HG03196 (cell line): ENCODE data around the gene SHOX.

Source experiments
- ATAC-seq: cut with Tn5 transposase; IDR thresholded peaks from one replicate; pipeline ENCODE4 v1.9.1; 2021; ENCODE audit not compliant: unreplicated experiment

Gene SHOX

DNA sequence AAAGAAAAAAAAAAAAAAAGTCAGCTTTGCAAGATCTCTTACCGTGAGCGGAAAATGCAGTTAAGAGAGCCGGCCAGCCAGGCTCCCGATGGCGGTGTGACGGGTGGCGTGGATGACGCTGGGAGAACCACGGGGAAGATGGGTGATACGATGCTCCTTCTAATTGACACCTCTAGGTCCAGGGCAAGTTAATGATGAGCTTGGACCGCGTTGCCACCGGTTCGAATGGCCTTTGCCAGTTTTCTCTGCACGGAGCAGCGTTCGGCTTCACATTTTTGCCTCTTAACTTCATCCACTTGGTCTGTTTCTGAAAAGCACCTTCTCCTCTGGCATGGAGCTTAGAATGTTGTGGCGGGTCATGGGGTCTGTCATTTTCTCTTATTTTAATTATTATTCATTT lies 33.2 kb downstream of the SHOX start:
- no peak for ATAC-seq

DNA sequence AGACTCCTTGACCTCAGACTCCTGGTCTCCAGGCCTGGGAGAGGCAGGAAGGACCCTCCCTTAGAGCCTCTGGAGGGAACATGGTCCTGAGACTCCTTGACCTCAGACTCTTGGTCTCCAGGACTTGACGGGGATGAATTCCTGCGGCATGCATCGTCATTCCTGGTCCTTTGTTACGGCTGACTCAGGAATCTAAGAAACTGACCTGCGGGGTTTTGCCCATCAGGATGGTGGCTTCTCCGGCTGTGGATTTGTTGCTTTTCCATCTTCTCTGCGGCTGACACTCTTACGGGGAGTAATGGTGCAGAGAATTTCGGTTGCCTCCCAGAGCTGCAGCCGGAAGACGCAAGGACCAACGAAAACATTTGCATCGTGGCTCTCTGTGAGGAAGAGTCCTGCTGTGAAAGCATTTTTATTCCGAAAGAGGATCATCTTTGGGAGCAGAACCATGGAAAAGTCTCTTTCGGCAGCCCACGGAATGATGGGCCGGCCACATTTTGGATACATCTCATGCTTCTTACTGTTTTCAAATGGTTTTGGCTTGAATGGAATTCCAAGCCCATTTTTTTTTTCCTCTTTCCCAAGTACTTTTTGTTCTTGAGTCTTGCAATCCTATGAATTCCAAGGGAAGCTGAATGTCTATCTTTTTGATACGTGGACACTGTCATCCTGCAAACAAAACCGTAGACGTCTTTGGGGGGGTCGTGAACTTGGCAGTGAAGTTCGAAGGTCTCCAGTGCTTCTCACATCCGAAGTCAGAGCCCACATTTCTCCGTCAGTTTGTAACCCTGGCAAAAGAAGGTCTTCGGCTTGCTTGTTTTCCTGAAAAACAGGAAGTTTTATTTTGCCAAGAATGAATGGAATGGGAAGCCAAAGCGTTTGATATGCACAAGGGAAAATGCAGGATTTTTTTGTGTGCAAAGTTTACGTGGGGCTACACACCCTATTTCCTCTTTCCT lies 36.5 kb downstream of the SHOX start:
- no peak for ATAC-seq

DNA sequence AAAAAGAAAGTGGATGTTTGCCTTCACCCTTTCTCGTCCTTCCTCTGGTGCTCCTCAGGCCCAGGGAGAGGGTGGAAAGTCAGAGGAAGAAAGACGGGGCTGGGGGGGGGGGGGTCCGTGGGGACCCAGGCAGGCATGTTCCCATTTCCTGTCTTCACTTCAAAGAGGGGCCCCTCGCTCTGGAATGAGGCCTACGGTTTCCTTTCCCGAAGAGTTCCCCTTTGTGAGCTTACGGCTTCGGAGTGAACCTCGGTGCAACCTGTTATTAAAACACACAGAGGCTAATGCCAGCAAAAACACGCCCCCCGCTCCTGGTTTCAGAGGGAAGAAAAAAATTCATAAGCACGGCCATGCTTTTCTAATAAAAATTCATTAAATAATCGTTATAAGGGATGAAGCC lies 40.1 kb downstream of the SHOX start:
- no peak for ATAC-seq

DNA sequence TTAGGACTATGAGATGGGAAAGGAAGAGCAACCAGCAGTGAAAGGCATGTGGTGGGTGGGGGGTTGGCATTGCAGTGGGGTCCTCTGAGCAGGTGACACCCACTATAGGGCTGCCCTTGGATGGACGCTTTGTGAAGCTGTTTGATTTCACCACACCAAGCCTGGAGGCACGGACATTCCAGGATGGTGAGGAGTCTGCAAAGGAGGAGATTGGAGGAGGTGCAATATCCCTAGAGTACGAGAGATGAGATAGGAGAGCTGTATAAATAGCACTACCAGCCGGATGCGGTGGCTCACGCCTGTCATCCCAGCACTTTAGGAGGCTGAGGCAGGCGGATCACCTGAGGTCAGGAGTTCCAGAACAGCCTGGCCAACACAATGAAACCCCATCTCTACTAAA lies 42.3 kb downstream of the SHOX start:
- ATAC-seq: no peak

DNA sequence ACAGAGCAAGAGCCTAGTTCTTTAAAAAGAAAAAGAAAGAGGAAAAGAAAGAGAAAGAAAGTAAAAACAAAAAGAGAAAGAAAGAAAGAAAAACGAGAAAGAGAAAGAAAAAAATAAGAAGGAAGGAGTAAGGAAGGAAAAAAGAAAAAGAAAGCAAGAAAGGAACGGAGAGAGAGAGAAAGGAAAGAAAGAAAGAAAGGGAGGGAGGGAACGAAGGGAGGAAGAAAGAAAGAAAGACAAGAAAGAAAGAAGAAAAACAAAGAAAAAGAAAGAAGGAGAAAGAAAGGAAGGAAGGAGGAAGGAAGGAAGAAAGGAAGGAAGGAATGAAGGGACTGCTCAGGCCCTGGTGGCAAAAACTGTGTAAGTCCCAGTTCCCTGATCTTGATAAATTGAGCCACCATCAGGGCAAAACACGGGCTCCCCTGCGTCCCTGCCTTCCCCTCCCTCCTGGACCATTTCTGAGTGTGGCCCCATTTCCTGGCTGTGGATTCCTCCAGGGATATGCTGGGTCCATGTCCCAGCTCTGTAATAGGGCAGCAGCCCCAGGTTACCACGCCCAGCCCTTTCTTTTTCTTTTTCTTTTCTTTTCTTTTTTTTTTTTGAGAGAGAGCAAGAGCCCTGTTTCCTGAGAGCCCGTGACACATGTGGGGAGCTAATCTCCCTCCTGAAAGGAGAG lies 44.8 kb downstream of the SHOX start:
- ATAC-seq: no peak

DNA sequence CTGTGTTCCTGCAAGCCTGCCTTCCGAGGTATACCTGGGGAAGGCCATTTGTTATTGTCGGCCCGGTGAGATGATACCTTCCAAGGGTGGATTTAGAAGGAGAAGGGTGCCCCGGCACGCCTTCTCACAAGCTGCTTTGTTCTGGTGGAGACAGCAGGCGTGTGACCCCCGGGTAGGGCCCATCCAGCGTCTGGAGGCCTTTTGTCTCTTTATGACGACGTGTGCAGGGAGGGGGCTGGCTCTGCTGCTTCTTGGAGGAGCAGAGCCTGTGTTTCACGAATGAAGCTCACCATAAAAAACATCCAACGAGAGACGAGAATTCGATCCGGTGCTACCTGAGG lies 45.3 kb downstream of the SHOX start:
- ATAC-seq: no peak

DNA sequence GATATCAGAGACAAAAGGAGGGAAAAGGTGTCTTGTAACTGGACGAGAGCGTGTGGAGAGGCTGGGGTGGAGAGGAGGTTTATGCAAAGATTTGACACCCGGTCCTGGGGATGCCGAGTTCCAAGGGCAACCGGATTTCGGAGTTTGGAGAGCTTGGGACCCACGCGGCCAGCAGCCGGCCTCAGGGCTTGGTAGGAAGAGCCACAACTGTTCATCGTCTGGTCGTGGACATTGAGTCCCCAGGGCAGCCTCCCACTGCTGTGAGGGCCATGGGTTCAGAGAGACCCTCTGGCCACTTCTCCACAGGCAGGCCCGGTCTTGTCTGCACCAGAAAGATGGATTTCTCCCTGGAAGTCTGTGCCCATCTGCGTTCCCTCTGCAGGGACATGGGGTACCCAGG lies 46.8 kb downstream of the SHOX start:
- ATAC-seq: no peak

DNA sequence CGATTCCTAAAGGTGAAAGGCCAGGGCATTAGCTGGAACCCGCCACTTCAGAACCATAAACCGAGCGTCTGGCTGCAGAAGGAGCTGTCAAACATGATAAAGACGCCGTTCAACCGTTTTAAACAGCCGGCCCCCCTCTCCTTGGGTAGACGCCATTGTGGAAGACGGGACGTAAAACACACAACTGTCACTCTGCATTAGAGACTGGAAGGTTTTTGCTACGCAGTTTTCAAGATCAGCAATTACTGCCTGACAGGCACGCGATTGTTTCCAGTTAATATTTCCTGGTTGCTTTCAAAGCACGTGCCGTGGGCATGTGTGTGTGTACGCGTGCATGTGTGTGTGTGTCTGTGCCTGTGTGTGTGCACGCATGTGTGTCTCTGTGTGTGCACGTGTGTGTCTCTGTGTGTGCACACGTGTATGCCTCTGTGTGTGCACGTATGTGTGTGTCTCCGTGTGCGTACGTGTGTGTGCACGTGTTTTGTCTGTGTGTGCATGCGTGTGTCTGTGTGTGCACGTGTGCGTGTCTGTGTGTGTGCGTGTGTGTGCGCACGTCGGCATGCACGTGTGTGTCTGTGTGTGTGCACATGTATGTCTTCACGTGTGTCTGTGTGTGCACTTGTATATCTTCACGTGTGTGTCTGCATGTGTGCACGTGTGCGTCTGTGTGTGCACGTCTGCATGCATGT lies 48.8 kb downstream of the SHOX start:
- ATAC-seq: no peak

DNA sequence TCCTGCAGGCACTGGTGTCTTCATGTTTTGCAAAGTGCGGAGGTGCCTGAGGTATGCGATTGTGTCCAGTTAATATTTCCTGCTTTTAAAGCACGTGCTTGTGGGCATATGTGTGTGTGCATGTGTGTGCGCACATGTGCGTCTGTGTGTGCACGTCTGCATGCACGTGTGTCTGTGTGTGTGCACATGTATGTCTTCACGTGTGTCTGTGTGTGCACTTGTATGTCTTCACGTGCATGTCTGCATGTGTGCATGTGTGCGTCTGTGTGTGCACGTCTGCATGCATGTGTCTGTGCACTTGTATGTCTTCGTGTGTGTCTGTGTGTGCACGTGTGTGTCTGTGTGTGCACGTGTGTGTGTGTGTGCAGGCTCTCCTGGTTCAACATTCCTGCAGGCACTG lies 49.5 kb downstream of the SHOX start:
- no peak for ATAC-seq

DNA sequence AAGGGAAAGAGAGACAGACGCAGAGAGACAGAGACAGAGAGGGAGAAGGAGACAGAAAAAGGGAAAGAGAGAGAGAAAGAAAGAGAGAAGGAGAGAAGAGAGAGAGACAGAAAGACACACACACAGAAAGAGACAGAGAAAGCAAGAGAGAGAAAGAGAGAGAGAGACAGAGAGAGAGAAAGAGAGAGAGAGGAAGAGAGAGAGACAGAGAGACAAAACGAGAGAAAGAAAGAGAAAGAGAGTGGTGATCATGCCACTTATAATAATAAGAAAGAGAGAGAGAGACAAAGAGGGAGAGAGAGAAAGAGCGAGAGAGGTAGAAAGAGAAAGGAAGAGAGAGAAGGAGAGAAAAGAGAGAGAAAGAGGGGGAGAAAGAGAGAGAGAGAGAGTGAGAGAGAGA lies 51.4 kb downstream of the SHOX start:
- no peak for ATAC-seq

DNA sequence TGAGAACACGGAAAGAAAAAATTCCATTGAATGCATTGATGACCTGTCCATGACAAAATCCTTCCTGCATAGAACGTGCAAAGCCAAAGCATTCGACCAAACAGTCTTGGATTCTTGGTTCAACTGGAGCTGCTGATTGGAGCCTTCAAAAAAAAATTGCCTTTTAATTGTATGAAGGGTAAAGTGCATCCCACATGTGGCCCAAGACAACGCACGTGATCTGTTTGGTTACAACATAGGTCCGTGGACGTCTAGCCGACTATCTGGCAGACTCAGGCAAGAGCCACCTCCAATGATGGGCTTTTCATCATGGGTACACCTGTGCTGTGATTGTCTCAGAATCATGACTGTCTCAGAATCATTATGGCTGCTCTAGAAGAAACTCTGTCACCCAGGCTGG lies 52.3 kb downstream of the SHOX start:
- no peak for ATAC-seq

DNA sequence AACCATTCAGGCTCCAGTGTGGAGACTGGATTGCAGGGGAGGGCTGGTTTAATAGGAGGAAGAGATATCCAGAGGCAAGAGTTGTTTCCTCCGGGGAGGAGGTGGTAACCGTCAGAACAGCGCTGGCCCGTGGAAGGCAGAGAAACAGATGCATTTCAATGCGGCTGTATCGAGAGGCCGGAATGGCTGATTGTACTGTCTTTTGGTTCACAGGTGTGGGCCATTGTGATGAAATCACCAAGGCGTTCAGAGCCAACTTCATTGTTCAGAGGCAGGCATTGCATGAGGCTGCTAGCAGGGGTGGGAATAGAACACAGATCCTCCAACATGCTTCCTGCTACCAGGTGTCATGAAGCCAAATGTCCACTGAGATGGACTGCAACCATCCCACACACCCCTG lies 53.0 kb downstream of the SHOX start:
- no peak for ATAC-seq

DNA sequence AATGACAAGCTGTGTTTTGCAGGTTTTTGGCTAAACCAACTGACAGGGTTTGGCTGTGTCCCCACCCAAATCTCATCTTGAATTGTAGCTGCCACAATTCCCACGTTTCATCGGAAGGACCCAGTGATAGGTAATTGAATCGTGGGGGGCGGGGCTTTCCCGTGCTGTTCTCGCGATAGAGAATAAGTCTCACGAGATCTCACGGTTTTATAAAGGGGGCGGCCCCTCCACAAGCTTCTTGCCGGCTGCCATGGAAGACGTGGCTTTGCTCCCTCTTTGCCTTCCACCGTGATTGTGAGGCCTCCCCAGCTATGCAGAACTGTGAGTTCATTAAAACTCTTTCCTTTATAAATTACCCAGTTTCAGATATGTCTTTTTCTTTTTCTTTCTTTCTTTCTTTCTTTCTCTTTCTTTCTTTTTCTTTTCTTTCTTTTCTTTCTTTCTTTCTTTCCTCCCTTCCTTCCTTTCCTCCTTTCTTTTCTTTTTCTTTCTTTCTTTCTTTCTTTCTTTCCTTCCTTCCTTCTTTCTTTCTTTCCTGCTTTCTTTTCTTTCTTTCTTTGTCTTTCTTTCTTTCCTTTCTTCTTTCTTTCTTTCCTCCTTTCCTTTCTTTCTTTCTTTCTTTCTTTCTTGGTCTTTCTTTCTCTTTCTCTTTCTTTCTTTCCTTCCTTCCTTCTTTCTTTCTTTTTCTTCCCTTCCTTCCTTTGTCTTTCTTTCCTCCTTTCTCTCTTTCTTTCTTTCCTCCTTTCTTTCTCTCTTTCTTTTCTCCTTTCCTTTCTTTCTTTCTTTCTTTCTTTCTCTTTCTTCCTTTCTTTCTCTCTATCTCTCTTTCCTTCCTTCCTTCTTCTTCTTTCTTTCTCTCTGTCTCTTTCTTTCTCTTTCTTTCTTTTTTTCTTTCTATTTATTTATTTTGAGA lies 54.8 kb downstream of the SHOX start:
- no peak for ATAC-seq

DNA sequence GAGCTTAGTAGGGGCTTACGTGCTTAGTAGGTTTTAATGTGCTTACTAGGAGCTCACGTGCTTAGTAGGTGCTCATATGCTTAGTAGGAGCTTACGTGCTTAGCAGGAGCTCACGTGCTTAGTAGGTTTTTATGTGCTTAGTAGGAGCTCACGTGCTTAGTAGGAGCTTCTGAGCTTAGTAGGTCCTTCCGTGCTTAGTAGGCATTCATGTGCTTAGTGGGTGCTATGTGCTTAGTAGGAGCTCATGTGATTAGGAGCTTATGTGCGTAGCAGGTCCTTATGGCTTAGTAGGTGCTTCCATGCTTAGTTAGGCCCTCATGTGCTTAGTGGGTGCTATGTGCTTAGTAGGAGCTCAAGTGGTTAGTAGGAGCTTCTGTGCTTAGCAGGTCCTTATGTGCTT lies 59.4 kb downstream of the SHOX start:
- no peak for ATAC-seq

DNA sequence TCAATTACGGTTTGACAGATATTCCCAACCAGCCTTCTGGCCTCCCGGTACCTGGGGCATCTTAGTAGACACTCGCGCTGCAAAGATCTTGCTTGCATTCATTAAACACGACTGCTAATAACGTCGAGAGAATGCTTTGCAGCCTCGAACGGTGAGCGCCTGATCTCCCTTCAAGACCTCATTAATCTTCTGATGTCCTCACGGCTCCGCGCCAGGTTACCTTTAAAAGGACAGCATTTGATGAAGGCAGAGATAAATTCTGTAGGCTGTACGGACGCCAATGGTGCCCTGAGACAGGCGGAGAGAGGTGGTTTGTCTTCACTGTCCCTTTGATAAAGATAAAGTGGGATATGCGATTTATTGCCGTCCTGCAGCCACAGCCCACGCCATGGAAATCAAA lies 64.2 kb downstream of the SHOX start:
- no peak for ATAC-seq

DNA sequence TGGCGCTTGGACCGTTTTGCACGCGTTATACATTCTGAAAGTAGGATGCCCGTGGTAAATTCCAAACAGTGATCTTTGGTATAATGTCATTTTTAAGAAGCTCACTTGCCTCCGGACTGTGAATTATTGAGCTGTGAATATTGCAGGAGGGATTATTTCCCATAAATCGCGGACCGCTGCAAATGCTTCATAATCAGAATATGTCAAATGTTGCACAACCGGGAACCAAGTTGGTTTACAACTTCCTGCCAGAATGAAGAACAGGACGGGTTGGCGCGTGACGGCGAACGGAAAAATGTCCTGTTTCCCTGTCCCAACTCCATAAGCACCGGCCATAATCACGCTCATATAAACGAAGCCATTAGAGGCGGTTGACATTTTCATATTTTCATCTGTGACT lies 67.6 kb downstream of the SHOX start:
- no peak for ATAC-seq

DNA sequence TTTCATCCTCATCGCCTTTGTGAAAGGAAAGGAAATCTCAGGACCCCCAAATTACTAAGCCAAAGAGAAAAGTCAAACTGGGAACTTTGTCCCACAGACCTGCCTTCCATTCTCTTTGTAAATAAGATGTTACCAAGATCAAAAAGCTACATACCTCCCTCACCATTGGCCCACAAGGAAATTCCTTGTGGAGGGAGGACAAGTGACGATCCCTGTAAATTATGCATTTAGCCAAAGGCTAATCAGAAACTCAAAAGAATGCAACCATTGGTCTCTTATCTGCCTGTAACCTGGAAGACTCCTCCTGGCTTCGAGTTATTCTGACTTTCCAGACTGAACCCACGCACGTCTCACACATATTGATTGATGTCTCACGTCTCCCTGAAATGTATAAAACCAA lies 70.3 kb downstream of the SHOX start:
- ATAC-seq: no peak

DNA sequence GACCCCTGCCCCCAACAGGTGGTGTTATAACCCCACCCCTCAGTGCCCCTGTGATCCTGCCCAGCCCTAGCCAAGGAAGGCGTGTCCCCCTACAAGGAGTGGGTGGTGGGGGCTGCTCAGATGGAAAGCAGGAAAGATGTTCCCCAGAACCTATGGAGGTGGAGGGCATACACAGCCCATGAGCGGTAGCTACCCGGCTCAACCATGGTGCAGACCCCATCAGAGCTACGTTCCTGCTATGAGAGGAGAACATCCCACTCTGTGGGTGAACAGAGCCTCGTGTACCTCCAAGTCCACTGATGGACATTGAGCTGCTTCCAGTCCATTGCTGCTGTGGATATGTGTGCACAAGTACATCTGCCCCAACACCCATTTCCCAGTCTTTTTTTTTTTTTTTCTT lies 71.1 kb downstream of the SHOX start:
- no peak for ATAC-seq

DNA sequence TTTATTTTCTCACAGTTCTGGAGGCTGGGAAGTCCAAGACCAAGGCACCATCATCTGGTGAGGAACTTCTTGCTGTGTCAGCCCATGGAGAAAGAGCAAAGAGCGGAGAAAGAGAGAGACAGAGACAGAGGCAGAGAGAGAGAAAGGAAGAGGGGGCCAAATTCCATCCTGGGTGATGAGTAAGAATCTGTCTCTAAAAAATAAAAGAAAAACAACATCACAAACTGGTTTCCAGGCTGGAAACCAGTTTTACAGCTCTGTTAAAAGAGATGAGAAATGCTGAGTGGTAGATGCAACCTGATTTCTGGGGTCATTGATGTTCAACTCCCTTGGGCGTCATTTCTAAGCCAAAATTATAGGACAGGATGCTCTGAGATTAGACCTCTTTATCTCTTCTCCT lies 72.9 kb downstream of the SHOX start:
- no peak for ATAC-seq

DNA sequence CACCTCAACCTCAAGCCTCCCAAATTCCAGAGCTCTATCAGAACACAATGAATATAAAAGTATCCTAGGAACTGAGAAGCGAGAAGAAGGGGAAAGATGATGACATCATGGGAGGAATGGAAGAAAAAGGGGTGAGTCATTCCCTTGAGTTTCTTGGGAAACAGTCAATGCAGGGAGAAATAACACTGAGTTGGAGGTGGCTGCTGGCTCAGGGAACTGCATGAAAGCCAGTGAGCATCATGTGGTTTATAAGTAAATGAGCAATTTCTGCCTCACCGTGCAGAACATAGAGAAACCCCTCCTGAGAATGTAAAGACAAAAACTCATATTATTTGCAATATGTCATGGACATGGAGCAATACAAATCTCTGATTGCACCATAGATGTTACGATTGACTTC lies 73.3 kb downstream of the SHOX start:
- no peak for ATAC-seq
